Loucy (cell line): Measurements from ENCODE around the gene STIP1.

Experiments used
- H2AFZ ChIP-seq: fragments of 200-600 bp; sonication (generic); 2 replicates; pipeline ENCODE4 v1.6.0; 2016; ENCODE audit warnings: antibody characterized with exemption, mild to moderate bottlenecking, low read length, moderate library complexity
- H3F3A ChIP-seq: fragments of 200-600 bp; 2 replicates; pipeline ENCODE4 v1.6.0; 2016; ENCODE audit warnings: antibody characterized with exemption, low read depth, mild to moderate bottlenecking
- H3K27me3 ChIP-seq: fragments of 200-600 bp; sonication (generic); 2 replicates; pipeline ENCODE4 v1.6.1; 2014; ENCODE audit warnings: low read length, mild to moderate bottlenecking; ENCODE audit not compliant: insufficient read depth, poor library complexity, severe bottlenecking
- H3K36me3 ChIP-seq: fragments of 200-600 bp; sonication (generic); 2 replicates; pipeline ENCODE4 v1.6.1; 2016; ENCODE audit warnings: low read length; ENCODE audit not compliant: insufficient read depth
- H3K4me1 ChIP-seq: fragments of 200-600 bp; sonication (generic); 2 replicates; pipeline ENCODE4 v1.5.1; 2014; ENCODE audit warnings: low read length, mild to moderate bottlenecking; ENCODE audit not compliant: insufficient read depth, poor library complexity, severe bottlenecking
- H3K4me2 ChIP-seq: fragments of 200-600 bp; sonication (generic); 2 replicates; pipeline ENCODE4 v1.6.0; 2014; ENCODE audit warnings: antibody characterized with exemption, low read length, low read depth, mild to moderate bottlenecking; ENCODE audit not compliant: poor library complexity, severe bottlenecking
- H3K4me3 ChIP-seq: fragments of 200-600 bp; sonication (generic); 2 replicates; pipeline ENCODE4 v1.5.1; 2014; ENCODE audit warnings: low read length, mild to moderate bottlenecking, mixed read lengths; ENCODE audit not compliant: poor library complexity, severe bottlenecking
- H3K79me2 ChIP-seq: fragments of 200-600 bp; sonication (generic); 2 replicates; pipeline ENCODE4 v1.6.1; 2014; ENCODE audit warnings: low read length; ENCODE audit not compliant: insufficient read depth
- H3K9ac ChIP-seq: fragments of 200-600 bp; sonication (generic); 2 replicates; pipeline ENCODE4 v1.6.0; 2014; ENCODE audit warnings: mild to moderate bottlenecking, low read depth, low read length, moderate library complexity; ENCODE audit not compliant: poor library complexity, severe bottlenecking
- H3K9me2 ChIP-seq: fragments of 200-600 bp; sonication (generic); replicated peaks from 2 replicates; pipeline ENCODE4 v1.6.1; 2016; ENCODE audit warnings: low read depth, low read length, mixed read lengths
- H3K9me3 ChIP-seq: fragments of 200-600 bp; sonication (generic); 2 replicates; pipeline ENCODE4 v1.6.1; 2014; ENCODE audit warnings: mild to moderate bottlenecking, antibody characterized with exemption, low read length, low read depth; ENCODE audit not compliant: insufficient read depth
- H4K20me1 ChIP-seq: fragments of 200-600 bp; sonication (generic); 2 replicates; pipeline ENCODE4 v1.6.0; 2014; ENCODE audit warnings: antibody characterized with exemption, low read length, mild to moderate bottlenecking; ENCODE audit not compliant: insufficient read depth, poor library complexity, severe bottlenecking
- EZH2phosphoT487 ChIP-seq: fragments of 200-600 bp; IDR thresholded peaks from 2 replicates; pipeline ENCODE4 v1.6.1; 2018; ENCODE audit warnings: antibody characterized with exemption, mild to moderate bottlenecking, moderate library complexity, borderline replicate concordance
- TF ChIP-seq, protein P1 (sequence below): fragments of 200-600 bp; sonication (generic); conservative IDR thresholded peaks from 2 replicates; pipeline ENCODE4 v1.5.1; 2014; ENCODE audit warnings: mild to moderate bottlenecking, antibody characterized with exemption, low read length

The STIP1 gene

DNA sequence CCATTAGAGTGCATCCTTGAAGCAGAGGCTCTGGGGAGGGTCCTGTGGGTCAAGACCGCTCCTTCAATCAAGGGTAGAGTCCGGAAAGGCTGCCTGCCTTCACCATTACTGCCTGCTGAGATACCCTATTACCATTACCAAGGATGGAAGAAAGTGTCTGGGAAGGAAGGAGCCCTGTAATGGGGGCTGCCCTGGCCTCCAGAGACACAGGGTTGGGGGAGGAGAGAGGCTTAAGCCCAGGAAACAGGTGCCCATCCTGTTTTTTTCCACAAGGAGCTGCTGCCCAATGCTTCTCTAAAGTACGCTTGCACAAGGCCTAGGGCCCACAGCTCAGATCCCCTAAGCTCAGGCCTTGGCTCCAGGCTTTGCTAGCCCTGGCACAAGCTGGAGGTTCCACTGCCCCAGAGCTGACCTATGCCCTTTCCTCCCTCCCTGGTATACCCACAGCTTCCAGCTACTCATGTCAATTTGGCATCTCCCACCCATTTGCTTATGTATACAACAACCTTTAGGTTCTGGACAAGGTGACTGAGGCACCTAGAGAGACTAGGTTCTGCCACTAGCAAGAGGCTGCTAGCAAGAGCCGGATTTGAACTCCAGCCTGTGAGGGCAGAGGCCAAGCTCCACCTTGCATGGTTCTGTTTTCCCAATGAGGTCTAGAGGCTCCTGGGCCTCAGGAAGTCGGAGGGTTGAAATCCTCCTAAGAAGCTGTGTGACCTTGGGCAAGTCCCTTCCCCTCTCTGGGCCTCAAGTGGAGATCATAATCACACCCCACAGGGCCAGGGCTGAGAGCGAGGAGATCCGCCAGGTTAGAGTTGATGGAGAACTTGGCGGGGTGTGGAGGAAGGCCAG lies 63.8 kb downstream of the STIP1 start:
- no peaks in the 10 kb centered on the region for H3K9me3 ChIP-seq
- no peak overlapping the region for H2AFZ ChIP-seq
- no peaks in the 10 kb centered on the region for H3K36me3 ChIP-seq
- H3F3A ChIP-seq = peaks cover 3% of the 10 kb centered on the region; the same call in 1 of the 2 replicates
- no peak overlapping the region for H3K4me3 ChIP-seq
- no peak overlapping the region for H3K9ac ChIP-seq
- TF ChIP-seq, protein P1, sequence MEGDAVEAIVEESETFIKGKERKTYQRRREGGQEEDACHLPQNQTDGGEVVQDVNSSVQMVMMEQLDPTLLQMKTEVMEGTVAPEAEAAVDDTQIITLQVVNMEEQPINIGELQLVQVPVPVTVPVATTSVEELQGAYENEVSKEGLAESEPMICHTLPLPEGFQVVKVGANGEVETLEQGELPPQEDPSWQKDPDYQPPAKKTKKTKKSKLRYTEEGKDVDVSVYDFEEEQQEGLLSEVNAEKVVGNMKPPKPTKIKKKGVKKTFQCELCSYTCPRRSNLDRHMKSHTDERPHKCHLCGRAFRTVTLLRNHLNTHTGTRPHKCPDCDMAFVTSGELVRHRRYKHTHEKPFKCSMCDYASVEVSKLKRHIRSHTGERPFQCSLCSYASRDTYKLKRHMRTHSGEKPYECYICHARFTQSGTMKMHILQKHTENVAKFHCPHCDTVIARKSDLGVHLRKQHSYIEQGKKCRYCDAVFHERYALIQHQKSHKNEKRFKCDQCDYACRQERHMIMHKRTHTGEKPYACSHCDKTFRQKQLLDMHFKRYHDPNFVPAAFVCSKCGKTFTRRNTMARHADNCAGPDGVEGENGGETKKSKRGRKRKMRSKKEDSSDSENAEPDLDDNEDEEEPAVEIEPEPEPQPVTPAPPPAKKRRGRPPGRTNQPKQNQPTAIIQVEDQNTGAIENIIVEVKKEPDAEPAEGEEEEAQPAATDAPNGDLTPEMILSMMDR = no peak
- TF ChIP-seq EZH2phosphoT487 = no peak
- peaks cover 21% of the 10 kb centered on the region for H3K79me2 ChIP-seq
- no peaks in the 10 kb centered on the region for H3K9me2 ChIP-seq
- peak overlapping the region; percentile 89 for H3K4me2 ChIP-seq
- H3K27me3 ChIP-seq = no peaks in the 10 kb centered on the region
- H3K4me1 ChIP-seq = peaks cover 35% of the 10 kb centered on the region
- peaks cover 14% of the 10 kb centered on the region for H4K20me1 ChIP-seq

DNA sequence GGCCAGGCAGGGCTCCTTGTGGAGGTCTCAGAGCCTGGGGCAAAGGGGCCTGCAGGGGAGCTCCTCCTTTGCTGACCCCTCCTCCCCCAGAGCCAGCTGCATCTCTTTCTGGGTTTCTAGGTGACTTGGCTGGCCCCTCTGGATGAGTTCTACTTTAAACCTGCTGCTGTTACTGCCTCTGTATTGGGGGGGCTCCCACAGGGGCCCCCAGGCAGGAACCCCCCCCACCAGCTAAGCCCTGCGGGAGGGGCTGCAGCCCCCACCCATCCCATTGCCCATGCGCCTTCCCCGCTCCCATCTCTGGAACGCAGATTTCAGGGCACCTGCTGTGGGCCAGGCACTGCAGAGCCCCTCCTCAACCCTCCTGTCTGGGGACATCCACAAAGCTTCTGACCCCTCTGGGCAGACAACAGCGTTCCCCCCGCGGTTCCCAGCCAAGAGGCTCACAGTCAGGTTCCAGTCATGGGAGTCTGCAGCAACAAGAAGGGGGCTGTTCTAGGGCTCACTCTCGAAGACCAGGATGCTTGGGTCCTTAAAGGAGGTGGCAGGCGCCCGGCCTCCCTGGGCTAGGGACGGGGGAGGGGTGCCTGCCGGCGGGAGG lies 64.5 kb downstream of the STIP1 start:
- TF ChIP-seq, protein P1 = no peak
- no peak for TF ChIP-seq EZH2phosphoT487
- peaks cover 6% of the 10 kb centered on the region for H4K20me1 ChIP-seq
- H3K9ac ChIP-seq = peak overlapping the region; percentile 67
- peak overlapping the region; percentile 99 for H2AFZ ChIP-seq
- H3K4me3 ChIP-seq = peak overlapping the region; percentile 84
- peaks cover 3% of the 10 kb centered on the region; the same call in 1 of the 2 replicates for H3F3A ChIP-seq
- no peaks in the 10 kb centered on the region for H3K27me3 ChIP-seq
- H3K4me2 ChIP-seq = peak overlapping the region; percentile 89
- peaks cover 14% of the 10 kb centered on the region for H3K79me2 ChIP-seq
- H3K4me1 ChIP-seq = peaks cover 30% of the 10 kb centered on the region
- H3K9me2 ChIP-seq = no peaks in the 10 kb centered on the region
- no peaks in the 10 kb centered on the region for H3K9me3 ChIP-seq
- no peaks in the 10 kb centered on the region for H3K36me3 ChIP-seq

DNA sequence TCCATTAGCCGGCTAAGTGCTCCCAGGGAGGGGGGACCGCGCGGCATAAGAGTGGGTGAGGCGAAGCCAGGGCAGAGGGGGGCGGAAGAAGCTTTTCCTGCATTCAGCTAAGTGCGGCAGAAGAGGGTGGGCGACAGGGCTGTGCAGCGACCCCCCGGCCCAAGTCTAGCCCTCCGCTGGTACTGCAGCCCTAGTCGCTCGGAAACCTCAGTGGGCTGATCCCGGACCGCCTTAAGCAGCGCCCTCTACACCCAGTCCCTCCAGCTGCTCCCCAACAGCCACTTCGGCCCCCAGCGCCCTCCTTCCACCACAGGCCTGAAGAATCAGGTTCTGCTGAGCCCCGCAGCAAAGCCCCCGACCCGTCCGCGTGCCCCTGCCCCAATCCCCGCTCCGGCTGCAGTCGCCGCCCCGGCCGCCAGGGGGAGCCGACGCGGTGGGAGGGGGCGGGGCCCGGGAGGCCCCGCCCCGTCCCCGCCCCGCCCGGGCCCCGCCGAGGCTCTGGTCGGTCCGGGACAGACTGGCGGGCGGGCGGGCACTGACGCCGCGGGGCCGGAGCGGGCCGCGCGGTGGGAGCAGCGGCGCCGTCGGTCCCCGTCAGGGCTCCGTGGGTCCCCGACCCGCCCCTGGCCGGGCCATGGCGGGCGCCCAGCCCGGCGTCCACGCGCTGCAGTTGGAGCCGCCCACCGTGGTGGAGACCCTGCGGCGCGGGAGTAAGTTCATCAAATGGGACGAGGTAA lies 65.2 kb downstream of the STIP1 start, which contains the start of gene PLCB3:
TSS of gene PLCB3 (plus strand) at position 515 of the 737 bp plus-strand sequence. CDS start at position 635, 120 bp downstream.
- H2AFZ ChIP-seq = peak within 1 kb of the TSS; percentile 99
- peak within 1 kb of the TSS; percentile 89 for H3K4me2 ChIP-seq

More for the DNA sequence above, 65.2 kb downstream of the STIP1 start, which contains the start of gene PLCB3:
- no peaks in the 10 kb centered on the region for H3K9me2 ChIP-seq
- H3K9ac ChIP-seq = peak within 1 kb of the TSS; percentile 68
- no peaks in the 10 kb centered on the region for H3K9me3 ChIP-seq
- no peaks in the 10 kb centered on the region for H3K27me3 ChIP-seq
- no peaks in the 10 kb centered on the region for H4K20me1 ChIP-seq
- TF ChIP-seq EZH2phosphoT487 = no peak
- TF ChIP-seq, protein P1 = peak; percentile 64
- peaks cover 3% of the 10 kb centered on the region; the same call in 1 of the 2 replicates for H3F3A ChIP-seq
- no peaks in the 10 kb centered on the region for H3K36me3 ChIP-seq
- peaks cover 30% of the 10 kb centered on the region for H3K4me1 ChIP-seq
- peak within 1 kb of the TSS; percentile 84 for H3K4me3 ChIP-seq
- peaks cover 7% of the 10 kb centered on the region for H3K79me2 ChIP-seq
